GM18951 (cell line): ENCODE measurements around the gene RNF11.

ENCODE experiments used
- POLR2A ChIP-seq: IDR thresholded peaks from 4 replicates; pipeline ENCODE4 v1.6.1; 2011; ENCODE audit warnings: mild to moderate bottlenecking; ENCODE audit not compliant: insufficient read length, insufficient read depth; ENCODE audit errors: extremely low read depth
- in situ Hi-C: fragments of 300-500 bp; cut with MboI; formaldehyde crosslinking; loops from one replicate; pipeline ENCODE4 v1.12.0; 2022; ENCODE audit warnings: low sequenced_read_pairs, mixed read lengths, inconsistent platforms; ENCODE audit not compliant: unreplicated experiment

The RNF11 gene

GRCh38 chr1:51310871-51311613, 75.0 kb downstream of the RNF11 start:
- TF ChIP-seq POLR2A, result no peak
- in situ Hi-C loops, result no loop called here

- TF ChIP-seq POLR2A, result no peak
- in situ Hi-C loops, result no loop called here
Measured at GRCh38 chr1:51311826-51312225, 75.8 kb downstream of the RNF11 start.

GRCh38 chr1:51312718-51313117, 76.6 kb downstream of the RNF11 start:
- in situ Hi-C loops, result no loop called here
- TF ChIP-seq POLR2A, result no peak

GRCh38 chr1:51313268-51313852, 77.3 kb downstream of the RNF11 start:
- in situ Hi-C loops, result no loop called here
- no peak for TF ChIP-seq POLR2A

- no peak for TF ChIP-seq POLR2A
- in situ Hi-C loops, result no loop called here
Measured at GRCh38 chr1:51313961-51314777, 78.1 kb downstream of the RNF11 start.

GRCh38 chr1:51314974-51315373, 78.9 kb downstream of the RNF11 start:
- no peak for TF ChIP-seq POLR2A
- in situ Hi-C loops, result no loop called here

GRCh38 chr1:51316113-51316845, 80.2 kb downstream of the RNF11 start:
- in situ Hi-C loops, result no loop called here
- no peak for TF ChIP-seq POLR2A

GRCh38 chr1:51316846-51317120, 80.7 kb downstream of the RNF11 start:
- no peak for TF ChIP-seq POLR2A
- in situ Hi-C loops, result no loop called here

- TF ChIP-seq POLR2A, result no peak
- in situ Hi-C loops, result no loop called here
Measured at GRCh38 chr1:51317798-51318197, 81.7 kb downstream of the RNF11 start.

GRCh38 chr1:51320967-51321923, 85.2 kb downstream of the RNF11 start:
- in situ Hi-C loops, result no loop called here
- TF ChIP-seq POLR2A, result no peak

- no peak for TF ChIP-seq POLR2A
- in situ Hi-C loops, result no loop called here
Measured at GRCh38 chr1:51321924-51322280, 85.8 kb downstream of the RNF11 start.

GRCh38 chr1:51322417-51323101, 86.5 kb downstream of the RNF11 start:
- no peak for TF ChIP-seq POLR2A
- in situ Hi-C loops, result no loop called here
